8988T (cell line): Measurements from ENCODE around the gene GRPR.

Source experiments
- DNase-seq: peaks from one replicate; pipeline ENCODE4 v3.0.0; 2011

The GRPR gene

DNA sequence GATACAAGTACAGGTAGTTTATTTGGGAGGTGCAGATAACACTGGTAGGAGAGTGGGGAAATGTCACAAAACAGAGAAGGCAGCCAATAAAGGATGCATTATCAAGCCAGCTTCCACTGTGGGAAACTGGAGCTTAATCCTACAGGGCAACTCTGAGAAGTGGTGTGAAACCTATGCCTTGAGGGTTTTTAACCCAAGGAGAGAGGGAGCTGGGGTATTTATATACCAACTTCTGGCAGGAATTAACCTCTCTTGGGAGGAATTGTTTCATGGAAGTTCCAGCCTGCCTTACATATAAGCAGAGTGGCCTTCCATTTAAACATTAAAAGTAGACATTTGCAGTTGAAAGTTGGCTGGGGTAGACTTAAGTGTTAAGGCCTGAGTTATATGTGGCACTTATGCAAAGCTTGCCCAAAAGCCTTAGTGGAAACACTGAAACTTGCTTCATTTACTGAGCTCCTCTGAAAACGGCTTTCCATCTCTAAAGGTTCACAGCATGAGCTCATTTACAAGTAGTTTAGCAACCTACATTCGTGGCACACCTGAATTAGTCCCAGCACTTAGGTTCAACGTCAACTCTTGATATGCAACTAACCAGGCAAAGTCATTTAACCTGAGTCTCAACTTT is 63.1 kb downstream of the GRPR start:
- DNase-seq, result no peak

DNA sequence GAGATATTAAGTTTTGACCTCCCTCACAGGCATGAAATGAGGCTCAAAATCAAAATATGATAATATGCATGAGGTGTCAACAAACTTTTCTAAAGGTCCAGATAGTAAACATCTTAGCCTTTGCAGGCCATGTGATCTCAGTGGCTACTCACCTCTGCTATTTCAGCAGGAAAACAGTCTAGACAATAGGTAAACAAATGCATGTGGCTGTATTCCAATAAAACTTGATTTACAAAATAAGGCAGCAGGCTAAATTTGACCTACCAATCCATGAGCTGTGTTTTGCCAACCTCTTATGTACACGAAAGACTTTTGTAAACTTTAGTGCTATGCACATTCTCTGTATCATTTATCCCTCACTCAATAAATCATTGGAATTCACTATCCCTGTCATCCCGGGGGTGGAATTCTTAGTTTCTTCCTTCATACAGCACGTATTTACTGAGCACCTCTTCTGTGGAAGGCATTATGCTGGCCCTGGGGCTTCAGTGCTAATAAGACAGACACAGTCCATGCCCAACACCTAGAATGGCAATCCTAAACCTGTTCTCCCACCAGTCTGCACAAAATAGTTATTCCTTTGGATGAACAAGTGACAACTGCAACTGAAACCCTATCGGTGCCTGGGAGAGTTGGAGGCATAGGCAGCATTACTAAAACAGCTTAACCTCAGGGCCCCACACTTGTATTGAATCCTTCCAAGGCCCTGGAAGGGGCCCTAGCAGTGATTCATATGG is 63.8 kb downstream of the GRPR start:
- DNase-seq, result no peak

DNA sequence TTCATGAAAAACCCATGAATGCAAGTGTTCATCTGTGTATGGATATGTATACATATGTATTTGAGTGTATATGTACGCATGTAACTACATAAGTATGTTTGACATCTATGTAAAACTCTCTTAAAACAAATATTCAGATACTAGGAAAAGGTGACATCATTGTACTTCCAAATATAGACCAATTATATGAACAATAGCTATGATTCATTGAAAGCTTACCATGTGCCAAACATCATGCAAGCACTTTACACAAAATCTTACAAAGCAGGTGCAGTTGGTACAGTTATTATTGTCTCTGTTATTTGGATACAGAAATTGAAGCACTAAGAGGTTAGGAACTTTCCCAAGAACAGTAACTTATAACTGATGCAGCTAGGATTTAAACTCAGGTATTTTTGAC is 65.3 kb downstream of the GRPR start:
- no peak for DNase-seq

DNA sequence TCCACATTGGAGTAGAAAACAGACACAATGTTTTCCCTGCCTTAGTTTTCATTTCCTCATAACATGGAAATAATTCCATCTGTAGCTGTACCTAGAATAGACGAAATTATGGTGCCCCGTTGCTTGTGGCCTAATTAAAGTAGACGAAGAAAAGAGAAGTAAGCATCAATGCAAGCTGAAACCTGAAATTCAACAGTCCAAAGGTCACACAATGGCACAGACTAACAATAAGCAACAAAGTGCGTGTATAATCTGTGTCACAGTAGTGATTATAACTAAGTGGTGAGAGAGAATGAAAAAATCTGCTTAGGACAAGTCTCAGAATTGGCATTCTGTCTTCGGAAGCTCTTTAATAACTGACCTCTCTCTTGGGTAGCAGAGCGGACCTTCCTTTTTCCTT is 68.2 kb downstream of the GRPR start:
- no peak for DNase-seq

DNA sequence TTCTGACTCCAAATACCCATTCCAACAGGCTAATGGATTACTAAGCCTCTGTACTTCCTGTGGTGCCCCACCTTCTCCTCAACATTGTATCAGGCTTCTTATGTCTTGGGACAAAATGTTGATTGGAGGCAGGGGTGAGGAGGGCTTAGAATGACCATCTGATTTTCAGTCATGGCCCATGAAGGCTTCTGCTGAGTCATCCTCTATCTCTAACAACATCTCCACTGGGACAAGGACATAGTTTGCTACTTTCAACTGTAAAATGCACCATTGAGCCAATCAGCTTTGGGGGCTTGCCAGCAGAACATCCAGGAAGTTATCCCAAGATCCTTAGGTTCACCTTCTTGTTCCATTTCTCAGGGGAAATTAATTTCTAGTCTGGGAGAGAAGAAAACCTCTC is 73.5 kb downstream of the GRPR start:
- DNase-seq, result no peak

DNA sequence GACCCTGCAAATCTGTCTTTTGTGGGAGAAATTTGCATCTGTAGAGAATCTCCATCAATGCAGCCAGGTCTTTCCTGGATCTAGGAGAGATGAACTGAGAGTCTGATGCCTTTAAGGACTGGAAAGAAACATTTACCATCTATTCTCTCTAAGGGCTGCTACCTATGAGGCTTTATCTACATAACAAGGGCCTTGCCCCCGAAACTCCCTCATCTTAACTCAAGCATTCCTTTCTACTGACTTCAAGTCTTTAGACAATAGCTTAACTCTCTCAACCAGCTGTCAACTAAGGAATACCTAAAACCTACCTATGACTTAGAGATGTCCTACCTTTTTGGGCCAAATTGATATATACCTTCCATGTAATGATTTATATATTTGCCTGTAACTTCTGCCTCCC is 76.0 kb downstream of the GRPR start:
- DNase-seq, result no peak

DNA sequence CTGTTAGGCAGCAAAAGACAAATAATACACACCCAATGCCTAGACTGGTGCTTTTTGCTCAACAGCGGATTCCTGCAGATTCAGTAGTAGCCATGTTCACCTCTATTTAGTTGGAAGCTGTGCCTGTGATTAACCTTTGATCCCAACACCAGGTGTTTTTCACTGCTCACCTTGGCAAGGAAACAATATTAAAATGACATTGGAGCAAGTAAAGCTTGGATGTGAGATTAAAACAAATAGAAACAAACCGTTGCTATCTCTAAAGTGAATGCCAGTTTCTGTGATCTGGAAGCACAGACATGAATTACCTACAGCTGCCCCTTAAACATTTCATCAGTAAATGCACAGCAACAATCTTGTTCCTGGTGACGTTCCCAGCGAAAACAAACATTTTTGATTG is 79.6 kb downstream of the GRPR start:
- no peak for DNase-seq
